Kidney (tissue), 14 donors: Measurements from ENCODE around the gene SH2D5. TPM values are rescaled to one million over a fixed set of nuclear protein-coding genes. Genes with fewer than 3 reads are reported as not detected.

Experiments used
- DNase-seq, 5 donors: peaks; one replicate each; pipeline ENCODE4 v3.0.0-alpha.2; 2013 to 2020
- FAIRE-seq: peaks from 2 replicates; lab custom pipeline; 2012; peaks lifted over from hg19 to GRCh38; lab: Jason Lieb, UNC
- H3K27ac ChIP-seq, 2 donors: one replicate each; pipeline ENCODE4 v1.7.0; 2013; ENCODE audit warnings: low read depth in 2 of 2, low read length in 2 of 2, inconsistent platforms in 1 of 2
- H3K27me3 ChIP-seq: one replicate; pipeline ENCODE4 v1.7.1; 2013; ENCODE audit warnings: low read length, inconsistent platforms; ENCODE audit not compliant: control insufficient read depth, insufficient read depth
- H3K36me3 ChIP-seq, 3 donors: one replicate each; pipeline versions ENCODE4 v1.7.0 to v1.7.1; 2013; ENCODE audit warnings: low read length in 3 of 3, control low read depth in 1 of 3, inconsistent platforms in 1 of 3; ENCODE audit not compliant: insufficient read depth in 3 of 3, control insufficient read depth in 2 of 3
- H3K4me1 ChIP-seq, 3 donors: one replicate each; pipeline versions ENCODE4 v1.7.0 to v1.7.1; 2013; ENCODE audit warnings: low read length in 3 of 3, inconsistent platforms in 1 of 3, low read depth in 1 of 3; ENCODE audit not compliant: control insufficient read depth in 2 of 3, insufficient read depth in 2 of 3
- H3K4me3 ChIP-seq, 3 donors: one replicate each; pipeline versions ENCODE4 v1.7.0 to v1.8.1; 2013; ENCODE audit warnings: low read length in 3 of 3, control low read depth in 1 of 3, inconsistent platforms in 1 of 3
- H3K9ac ChIP-seq, 3 donors: one replicate each; pipeline versions ENCODE4 v1.7.0 to v1.7.1; 2013; ENCODE audit warnings: low read length in 3 of 3, control low read depth in 1 of 3, inconsistent platforms in 1 of 3
- H3K9me3 ChIP-seq, 3 donors: one replicate each; pipeline versions ENCODE4 v1.7.0 to v1.7.1; 2013; ENCODE audit warnings: low read length in 3 of 3, control low read depth in 1 of 3, inconsistent platforms in 1 of 3; ENCODE audit not compliant: control insufficient read depth in 2 of 3, insufficient read depth in 1 of 3
- CTCF ChIP-seq: IDR thresholded peaks from 3 replicates; pipeline ENCODE4 v1.5.1; 2012; ENCODE audit warnings: mild to moderate bottlenecking, moderate library complexity, borderline replicate concordance; ENCODE audit not compliant: insufficient read depth; ENCODE audit errors: extremely low read depth
- intact Hi-C: fragments of 100-400 bp; cut with DNase I; formaldehyde crosslinking; loops from one replicate; pipeline ENCODE4 v1.11.1; 2022
- polyA plus RNA-seq: library from polyadenylated mRNA; stranded (reverse); fragments of 350-450 nt; fragmentation: Illumina TruSeq; extraction: RNeasy Lipid Tissue Mini Kit (QIAGEN cat#74804); gene quantifications from one replicate; pipeline ENCODE4 v1.2.3, GENCODE V29; 2014; ENCODE audit warnings: low read depth, low replicate concordance; ENCODE audit not compliant: insufficient read depth
- total RNA-seq: library from RNA; stranded (reverse); fragmentation: NEBNext Ultra II Directional; extraction: Animal tissue kit (Norgen Biotek cat#: 25700); gene quantifications from one replicate; pipeline ENCODE4 v1.2.1, GENCODE V29; 2021
- donor health status: control.
- donor health status: control.
- donor health status: control.
- donor health status: control.
- donor health status: control.
- donor health status: DM: yes; HTN: yes; CAD: no.
- donor health status: Normal renal cell carcinoma (clear cell type).

SH2D5 gene
- total and polyA plus RNA-seq, 2 donors from 2014 or later = 0.19 to 0.57 TPM

GRCh38 chr1:20704390-20705202 is 27.9 kb downstream of the SH2D5 start:
- Histone ChIP-seq H3K4me3 (no peak overlapping the region), H3K36me3 (no peaks in the 10 kb centered on the region), H3K4me1 (no peaks in the 10 kb centered on the region), H3K27ac (no peak overlapping the region), H3K9ac (no peak overlapping the region), H3K27me3 (no peaks in the 10 kb centered on the region), H3K9me3 (no peaks in the 10 kb centered on the region)
- FAIRE-seq (no peak), DNase-seq (peak in 1 of 5 donors; percentile 74)
- TF ChIP-seq CTCF = no peak
- intact Hi-C loops = no loop called here

GRCh38 chr1:20703124-20703756 is 29.3 kb downstream of the SH2D5 start:
- Histone ChIP-seq H3K36me3 (no peaks in the 10 kb centered on the region), H3K9me3 (no peaks in the 10 kb centered on the region), H3K4me1 (no peaks in the 10 kb centered on the region), H3K27ac (no peak overlapping the region), H3K9ac (no peak overlapping the region), H3K4me3 (no peak overlapping the region), H3K27me3 (no peaks in the 10 kb centered on the region)
- TF ChIP-seq CTCF = no peak
- intact Hi-C loops = no loop called here
- FAIRE-seq (no peak), DNase-seq (no peak)

GRCh38 chr1:20702416-20702815 is 30.1 kb downstream of the SH2D5 start:
- no peaks in the 10 kb centered on the region for H3K36me3 ChIP-seq
- H3K9me3 ChIP-seq = no peaks in the 10 kb centered on the region
- H3K27me3 ChIP-seq = no peaks in the 10 kb centered on the region
- no peak overlapping the region for H3K4me3 ChIP-seq
- no peak overlapping the region for H3K27ac ChIP-seq
- peak; percentile 7 for TF ChIP-seq CTCF
- intact Hi-C loops = no loop called here
- H3K9ac ChIP-seq = no peak overlapping the region
- H3K4me1 ChIP-seq = no peaks in the 10 kb centered on the region
- DNase-seq = no peak
- FAIRE-seq = no peak
